ENCODE measurements around the gene SLC39A12. TPM values are rescaled to one million over a fixed set of nuclear protein-coding genes. Genes with fewer than 3 reads are reported as not detected.

The SLC39A12 gene
- total and polyA plus RNA-seq, 2 of the 8 experiments (the other 6 are each of a cell fraction or from before 2014, with no cell fraction given) = not detected

DNA sequence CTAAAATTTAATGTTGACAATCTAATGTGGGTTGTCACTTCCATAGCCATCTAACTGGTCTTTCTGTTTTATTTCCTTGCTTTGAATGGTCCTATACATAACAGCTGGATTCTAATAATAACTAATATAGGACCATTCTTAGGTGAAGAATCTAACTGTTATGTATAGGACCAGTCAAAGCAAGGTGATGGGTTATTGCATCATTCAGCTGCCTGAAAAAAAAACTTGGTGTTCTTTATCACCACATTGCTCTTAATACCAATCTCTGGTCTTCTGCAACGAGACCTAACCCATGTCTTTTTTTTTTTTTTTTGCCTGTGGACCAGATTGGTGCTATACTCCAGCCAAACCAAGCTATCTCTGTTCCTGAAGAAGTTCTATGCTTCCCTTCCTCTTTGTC lies 45.7 kb upstream of the SLC39A12 start:
- Histone ChIP-seq H3K14ac (ENCODE audit: insufficient read length) (no peak overlapping the region), H3K79me2 (ENCODE audit: control insufficient read depth in 1 of 2, insufficient read depth in 2 of 2, low read length in 2 of 2) (no peaks in the 10 kb centered on the region), H4K5ac (ENCODE audit: insufficient read length, low read depth, low read length) (no peak overlapping the region), H3K56ac (replicated peaks; ENCODE audit: insufficient read length, low read depth, low read length) (no peak overlapping the region), H2BK15ac (ENCODE audit: low read length) (no peak overlapping the region), H4K8ac (ENCODE audit: extremely low read depth, insufficient read depth, low read length) (no peak overlapping the region), H3K27me3 (replicated peaks in 1 of 4; ENCODE audit: control insufficient read depth in 3 of 4, extremely low read depth in 1 of 4, insufficient read depth in 3 of 4, low read length in 3 of 4) (no peaks in the 10 kb centered on the region), H3K4me3 (ENCODE audit: extremely low read depth in 1 of 4, insufficient read depth in 2 of 4, low read depth in 3 of 4, low read length in 4 of 4) (no peak overlapping the region), H3K18ac (ENCODE audit: extremely low read depth, low read length) (no peak overlapping the region), H2BK5ac (ENCODE audit: low read depth, low read length) (no peak overlapping the region), H4K20me1 (replicated peaks in 1 of 2; ENCODE audit: control insufficient read depth in 1 of 2, insufficient read depth in 2 of 2, low read length in 2 of 2) (no peaks in the 10 kb centered on the region), H3K9me3 (ENCODE audit: insufficient read depth in 2 of 2, low read depth in 1 of 2, low read length in 1 of 2) (no peaks in the 10 kb centered on the region), H4K91ac (replicated peaks; ENCODE audit: insufficient read length, low read length) (no peak overlapping the region), H2BK120ac (replicated peaks; ENCODE audit: low read depth, low read length) (no peak overlapping the region), H3K27ac (ENCODE audit: low read depth, low read length) (no peak overlapping the region), H3K4me2 (ENCODE audit: insufficient read depth in 1 of 2, low read depth in 2 of 2, low read length in 2 of 2) (no peak overlapping the region), H3K23ac (ENCODE audit: insufficient read length) (no peak overlapping the region), H2AFZ (ENCODE audit: low read length) (no peak overlapping the region), H3K79me1 (ENCODE audit: low read depth, low read length) (no peaks in the 10 kb centered on the region), H2BK12ac (ENCODE audit: low read depth, low read length) (no peak overlapping the region), H3K36me3 (ENCODE audit: control insufficient read depth in 2 of 4, insufficient read depth in 4 of 4, low read length in 3 of 4) (no peaks in the 10 kb centered on the region), H2AK5ac (ENCODE audit: low read depth, low read length) (no peak overlapping the region), H3K4ac (replicated peaks; ENCODE audit: insufficient read length, low read depth, low read length) (no peak overlapping the region), H3K23me2 (ENCODE audit: low read depth, low read length) (no peaks in the 10 kb centered on the region), H3K9ac (replicated peaks in 1 of 4; ENCODE audit: extremely low read depth in 1 of 4, low read depth in 3 of 4, low read length in 3 of 4) (no peak overlapping the region), H3K4me1 (replicated peaks in 1 of 4; ENCODE audit: control insufficient read depth in 3 of 4, insufficient read depth in 4 of 4, low read length in 3 of 4) (no peaks in the 10 kb centered on the region), H2BK20ac (ENCODE audit: low read length) (no peak overlapping the region)
- TF ChIP-seq HDAC6 (IDR thresholded peaks at IDR 0.05; ENCODE audit: low read depth, low read length) (no peak), BCL11A (IDR thresholded peaks at IDR 0.05; ENCODE audit: low read depth in 2 of 2, low read length in 2 of 2) (no peak), FOSL1 (IDR thresholded peaks at IDR 0.05; ENCODE audit: insufficient read depth, low read depth, low read length) (no peak)
- ChIA-PET POLR2A (ENCODE audit: partially characterized antibody) (no interaction called here), CTCF (ENCODE audit: partially characterized antibody) (interaction anchor here (0.6 to 1.5 kb wide), 5 partner anchors 33 to 694 kb away, joined by 3 to 4 read pairs (median 3); no protein-coding TSS in a partner anchor)
- DNase-seq (ENCODE audit: low read depth in 1 of 2, low spot score in 2 of 2) = no peak
- WGBS, 2 experiments (ENCODE audit: extremely low coverage in 1 of 2, insufficient coverage in 1 of 2, insufficient read length in 1 of 2, insufficient replicate concordance in 2 of 2, low coverage in 1 of 2, low lambda C conversion rate in 2 of 2, missing lambda C conversion rate in 1 of 2) = 78% methylated on average over 1 of the region's 1 CpG; no CpG with 5 or more reads in 1 of the 2 experiments
- no peak for FAIRE-seq
